ENCODE data around the gene ZNRF4.
"Not testable (repeated sequence)": the region's sequence is repeated elsewhere in the genome, so short reads cannot be mapped to it uniquely, and the experiment has no call there.

ZNRF4 gene

DNA sequence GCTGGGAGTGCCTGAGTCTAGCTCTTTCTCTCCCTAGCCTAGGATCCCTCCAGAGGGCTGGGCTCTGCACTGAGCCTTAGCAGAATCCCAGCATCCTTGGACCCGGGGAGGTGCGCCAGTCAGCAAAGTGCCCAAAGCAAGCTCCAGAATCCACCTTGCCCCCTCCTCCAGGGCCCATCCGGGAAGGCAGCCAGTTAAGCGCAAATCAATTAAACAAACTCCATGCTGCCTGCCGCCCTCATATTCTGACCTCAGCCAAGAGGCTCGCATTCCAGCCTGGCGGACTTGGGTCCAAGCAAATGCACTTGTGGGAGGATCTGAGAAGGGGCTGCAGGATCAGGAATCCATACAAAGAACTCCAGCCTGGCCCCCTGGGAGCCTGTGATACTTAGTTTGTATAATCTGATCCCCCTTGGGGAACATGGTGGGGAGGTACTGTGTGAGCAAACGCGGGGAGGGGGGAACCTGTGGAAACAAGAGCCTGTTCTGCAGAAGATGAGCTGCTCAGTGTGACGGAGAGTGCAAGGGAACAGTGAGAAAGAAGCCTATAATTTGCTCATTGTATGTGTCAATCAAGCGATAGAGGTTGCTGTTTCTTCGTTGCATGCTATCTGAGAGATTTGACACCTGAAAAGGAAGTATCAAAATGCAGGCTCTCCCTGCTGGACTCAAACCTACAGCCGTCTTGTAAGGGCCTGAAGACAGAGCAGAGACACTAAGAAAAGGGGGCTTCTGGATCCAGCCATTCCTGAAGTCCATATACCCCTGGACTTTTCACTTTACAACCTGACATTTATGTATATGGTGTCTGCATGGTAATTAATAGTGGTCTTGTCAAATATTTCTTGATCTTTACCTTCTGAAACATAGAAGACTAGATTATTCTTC, 29.4 kb downstream of the ZNRF4 start:
- no peaks in the 10 kb centered on the region for H3K36me3 ChIP-seq (replicated peaks; ENCODE audit: low read depth, low read length)
- H3K79me2 ChIP-seq (ENCODE audit: low read length): no peaks in the 10 kb centered on the region
- TF ChIP-seq, protein P1, sequence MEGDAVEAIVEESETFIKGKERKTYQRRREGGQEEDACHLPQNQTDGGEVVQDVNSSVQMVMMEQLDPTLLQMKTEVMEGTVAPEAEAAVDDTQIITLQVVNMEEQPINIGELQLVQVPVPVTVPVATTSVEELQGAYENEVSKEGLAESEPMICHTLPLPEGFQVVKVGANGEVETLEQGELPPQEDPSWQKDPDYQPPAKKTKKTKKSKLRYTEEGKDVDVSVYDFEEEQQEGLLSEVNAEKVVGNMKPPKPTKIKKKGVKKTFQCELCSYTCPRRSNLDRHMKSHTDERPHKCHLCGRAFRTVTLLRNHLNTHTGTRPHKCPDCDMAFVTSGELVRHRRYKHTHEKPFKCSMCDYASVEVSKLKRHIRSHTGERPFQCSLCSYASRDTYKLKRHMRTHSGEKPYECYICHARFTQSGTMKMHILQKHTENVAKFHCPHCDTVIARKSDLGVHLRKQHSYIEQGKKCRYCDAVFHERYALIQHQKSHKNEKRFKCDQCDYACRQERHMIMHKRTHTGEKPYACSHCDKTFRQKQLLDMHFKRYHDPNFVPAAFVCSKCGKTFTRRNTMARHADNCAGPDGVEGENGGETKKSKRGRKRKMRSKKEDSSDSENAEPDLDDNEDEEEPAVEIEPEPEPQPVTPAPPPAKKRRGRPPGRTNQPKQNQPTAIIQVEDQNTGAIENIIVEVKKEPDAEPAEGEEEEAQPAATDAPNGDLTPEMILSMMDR (IDR thresholded peaks at IDR 0.05; ENCODE audit: low read depth, low read length): no peak
- no peaks in the 10 kb centered on the region for H3K4me1 ChIP-seq (ENCODE audit: low read length)
- H3K27ac ChIP-seq (ENCODE audit: low read length): no peak overlapping the region
- no peak overlapping the region for H3K4me2 ChIP-seq (ENCODE audit: low read length)
- H3K4me3 ChIP-seq (ENCODE audit: low read length): no peak overlapping the region
- H2AFZ ChIP-seq (ENCODE audit: low read depth, low read length): no peak overlapping the region
- H3K9ac ChIP-seq (ENCODE audit: low read length): no peak overlapping the region
- no peaks in the 10 kb centered on the region for H4K20me1 ChIP-seq (ENCODE audit: insufficient read depth, low read length)
- H3K9me3 ChIP-seq (ENCODE audit: insufficient read depth, low read length): 0 out of 2 replicates have a peak, but pooled peaks cover 6% of the 10 kb centered on the region
- H3K27me3 ChIP-seq (ENCODE audit: low read depth, low read length): peaks cover 10% of the 10 kb centered on the region; the same call in 1 of the 2 replicates

DNA sequence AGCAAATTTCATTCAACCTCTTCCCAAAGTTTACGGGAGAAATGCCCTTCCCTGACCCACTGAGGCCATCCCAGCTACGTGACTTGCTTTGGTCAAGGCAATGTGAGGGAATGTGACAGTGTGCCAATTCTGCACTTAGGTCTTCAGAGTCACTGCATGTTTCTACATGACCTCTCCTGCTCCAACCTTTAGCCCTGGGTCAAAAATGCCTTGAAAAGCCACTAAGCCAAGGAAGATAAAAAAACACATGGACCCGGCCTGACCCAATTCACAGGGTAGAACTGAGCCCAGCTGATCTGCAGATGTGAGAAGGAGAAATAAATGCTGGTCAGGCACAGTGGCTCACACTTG, 30.0 kb downstream of the ZNRF4 start:
- Histone ChIP-seq H2AFZ (ENCODE audit: low read depth, low read length) (no peak overlapping the region), H3K27ac (ENCODE audit: low read length) (no peak overlapping the region), H3K79me2 (ENCODE audit: low read length) (no peaks in the 10 kb centered on the region), H3K36me3 (replicated peaks; ENCODE audit: low read depth, low read length) (no peaks in the 10 kb centered on the region), H3K4me1 (ENCODE audit: low read length) (no peaks in the 10 kb centered on the region), H3K4me2 (ENCODE audit: low read length) (no peak overlapping the region), H3K9ac (ENCODE audit: low read length) (no peak overlapping the region), H3K4me3 (ENCODE audit: low read length) (no peak overlapping the region), H3K9me3 (ENCODE audit: insufficient read depth, low read length) (0 out of 2 replicates have a peak, but pooled peaks cover 6% of the 10 kb centered on the region), H3K27me3 (ENCODE audit: low read depth, low read length) (peaks cover 10% of the 10 kb centered on the region; the same call in 1 of the 2 replicates), H4K20me1 (ENCODE audit: insufficient read depth, low read length) (no peaks in the 10 kb centered on the region)
- TF ChIP-seq, protein P1 (IDR thresholded peaks at IDR 0.05; ENCODE audit: low read depth, low read length): no peak
- TF ChIP-seq EZH2phosphoT487 (IDR thresholded peaks at IDR 0.05; ENCODE audit: low read depth): no peak

DNA sequence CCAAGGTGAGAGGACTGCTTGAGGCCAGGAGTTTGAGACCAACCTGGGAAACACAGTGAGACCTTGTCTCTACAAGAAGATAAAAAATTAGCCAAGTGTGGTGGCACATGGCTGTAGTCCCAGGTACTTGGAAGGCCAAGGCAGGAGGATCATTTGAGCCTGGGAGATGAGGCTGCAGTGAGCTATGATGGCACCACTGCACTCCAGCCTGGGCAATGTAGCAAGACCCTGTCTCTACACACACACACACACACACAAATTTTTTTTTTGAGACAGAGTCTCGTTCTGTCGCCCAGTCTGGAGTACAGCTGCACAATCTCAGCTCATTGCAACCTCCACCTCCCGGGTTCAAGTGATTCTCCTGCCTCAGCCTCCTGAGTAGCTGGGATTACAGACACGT, 30.4 kb downstream of the ZNRF4 start:
- H3K27ac ChIP-seq (ENCODE audit: low read length); H3K4me3 ChIP-seq (ENCODE audit: low read length); H4K20me1 ChIP-seq (ENCODE audit: insufficient read depth, low read length); H3K27me3 ChIP-seq (ENCODE audit: low read depth, low read length); H3K36me3 ChIP-seq (replicated peaks; ENCODE audit: low read depth, low read length); H3K4me2 ChIP-seq (ENCODE audit: low read length); H3K4me1 ChIP-seq (ENCODE audit: low read length); H3K79me2 ChIP-seq (ENCODE audit: low read length); H3K9me3 ChIP-seq (ENCODE audit: insufficient read depth, low read length); H2AFZ ChIP-seq (ENCODE audit: low read depth, low read length); H3K9ac ChIP-seq (ENCODE audit: low read length): not testable (repeated sequence)

DNA sequence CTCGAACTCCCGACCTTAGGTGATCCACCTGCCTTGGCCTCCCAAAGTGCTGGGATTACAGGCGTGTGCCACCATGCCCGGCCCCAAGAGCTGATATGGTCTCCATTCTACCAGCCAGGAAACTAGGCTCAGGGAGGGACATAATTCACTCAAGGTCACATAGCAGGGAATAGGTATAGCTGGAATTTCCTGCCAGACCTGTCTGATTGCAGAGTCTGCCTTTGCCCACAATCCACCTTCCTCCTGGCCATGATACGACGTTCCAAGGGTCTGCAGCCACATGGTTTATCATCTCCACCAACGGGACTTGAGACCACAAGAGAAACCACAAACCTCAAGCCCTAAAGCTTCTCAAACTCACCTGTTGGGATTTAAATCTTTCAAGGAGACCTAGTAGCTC, 32.0 kb downstream of the ZNRF4 start:
- H3K4me1 ChIP-seq (ENCODE audit: low read length): no peaks in the 10 kb centered on the region
- H3K27ac ChIP-seq (ENCODE audit: low read length): no peak overlapping the region
- no peaks in the 10 kb centered on the region for H3K79me2 ChIP-seq (ENCODE audit: low read length)
- no peak overlapping the region for H3K4me3 ChIP-seq (ENCODE audit: low read length)
- no peaks in the 10 kb centered on the region for H4K20me1 ChIP-seq (ENCODE audit: insufficient read depth, low read length)
- no peak for TF ChIP-seq EZH2phosphoT487 (IDR thresholded peaks at IDR 0.05; ENCODE audit: low read depth)
- TF ChIP-seq, protein P1 (IDR thresholded peaks at IDR 0.05; ENCODE audit: low read depth, low read length): no peak
- H3K27me3 ChIP-seq (ENCODE audit: low read depth, low read length): peaks cover 10% of the 10 kb centered on the region; the same call in 1 of the 2 replicates
- H3K9ac ChIP-seq (ENCODE audit: low read length): no peak overlapping the region
- no peaks in the 10 kb centered on the region for H3K9me3 ChIP-seq (ENCODE audit: insufficient read depth, low read length)
- H3K36me3 ChIP-seq (replicated peaks; ENCODE audit: low read depth, low read length): no peaks in the 10 kb centered on the region
- no peak overlapping the region for H2AFZ ChIP-seq (ENCODE audit: low read depth, low read length)
- no peak overlapping the region for H3K4me2 ChIP-seq (ENCODE audit: low read length)

Data from OCI-LY3 (cell line).